Ovary (tissue), 9 donors: ENCODE results near the gene CEP57L1. TPM values are rescaled to one million over a fixed set of nuclear protein-coding genes. Genes with fewer than 3 reads are reported as not detected.

Source experiments
- DNase-seq, 5 donors: peaks; one replicate each; pipeline ENCODE4 v3.0.0-alpha.2; 2019 to 2020
- H3K27ac ChIP-seq, 2 donors: fragments of 200-600 bp; one replicate each; pipeline versions ENCODE4 v1.5.1 to v1.8.0; 2019 to 2022
- H3K27me3 ChIP-seq: fragments of 200-600 bp; one replicate; pipeline ENCODE4 v1.8.0; 2022
- H3K36me3 ChIP-seq: fragments of 200-600 bp; sonication (generic); one replicate; pipeline ENCODE4 v1.5.1; 2019
- H3K4me1 ChIP-seq: one replicate; pipeline ENCODE4 v1.8.1; 2013; ENCODE audit warnings: mild to moderate bottlenecking, moderate library complexity; ENCODE audit not compliant: insufficient read depth
- H3K4me3 ChIP-seq: fragments of 200-600 bp; sonication (generic); one replicate; pipeline ENCODE4 v1.5.1; 2017
- H3K9me3 ChIP-seq, 2 donors: fragments of 200-600 bp in 1 of 2; sonication (generic) in 1 of 2; one replicate each; pipeline versions ENCODE4 v1.5.1 to v1.8.1; 2013 to 2019; ENCODE audit warnings: mild to moderate bottlenecking in 1 of 2, moderate library complexity in 1 of 2
- CTCF ChIP-seq, 3 donors: fragments of 450-650 bp in 2 of 3; fragments of 200-600 bp in 1 of 3; IDR thresholded peaks; one replicate each; pipeline versions ENCODE4 v1.5.1 to v1.8.0; 2016 to 2022; ENCODE audit warnings: antibody characterized with exemption in 3 of 3, mild to moderate bottlenecking in 1 of 3
- EP300 ChIP-seq: sonication (generic); formaldehyde crosslinking; IDR thresholded peaks from one replicate; pipeline ENCODE4 v1.6.1; 2017; ENCODE audit warnings: antibody characterized with exemption
- POLR2A ChIP-seq: fragments of 450-650 bp; IDR thresholded peaks from one replicate; pipeline ENCODE4 v1.6.1; 2017; ENCODE audit warnings: antibody characterized with exemption, mild to moderate bottlenecking, moderate library complexity
- WGBS, 3 donors: extraction: QIAGEN DNeasy Blood & Tissue Kit in 1 of 3; methylation state at CpG; one replicate each; pipeline versions ENCODE4 v1.1.5 to v1.1.7; 2013 to 2017; 5-methylcytosine and 5-hydroxymethylcytosine counted together
- intact Hi-C, 4 donors: fragments of 100-400 bp; cut with DNase I; formaldehyde crosslinking; loops; one replicate each; pipeline versions ENCODE4 v1.11.0 to v1.15.1; 2022 to 2023
- polyA plus RNA-seq, 2 donors: library from polyadenylated mRNA; stranded (reverse); fragments of 200-250 nt in 1 of 2; fragments of 350-450 nt in 1 of 2; fragmentation: Illumina TruSeq in 1 of 2; extraction: RNeasy Lipid Tissue Mini Kit (QIAGEN cat#74804) in 1 of 2; gene quantifications; one replicate each; pipeline ENCODE4 v1.2.3, GENCODE V29; 2013 to 2014
- total RNA-seq, 7 donors: library from RNA; depleted of rRNA in 2 of 7; stranded (reverse); fragments of >200 nt in 2 of 7; fragmentation: NEBNext Ultra II Directional in 3 of 7; extraction: Animal tissue kit (Norgen Biotek cat#: 25700) in 3 of 7; gene quantifications; one replicate each; pipeline versions ENCODE4 v1.1.0 to v1.2.4, GENCODE V29; 2016 to 2023
- donor health status: DM: no; HTN: no; CAD: no; lungs with moderate emphysema.
- donor health status: DM: no; HTN: no; CAD: no.
- donor health status: Bipolar disorder and iron deficiency.
- donor health status: DM: yes; HTN: yes; CAD: no.
- donor health status: DM: no; HTN: no; CAD: no.
- donor health status: DM: yes; HTN: yes; CAD: no.

CEP57L1 gene
- total and polyA plus RNA-seq, 9 donors = 4.9 to 12.6 (median 9.2) TPM

DNA sequence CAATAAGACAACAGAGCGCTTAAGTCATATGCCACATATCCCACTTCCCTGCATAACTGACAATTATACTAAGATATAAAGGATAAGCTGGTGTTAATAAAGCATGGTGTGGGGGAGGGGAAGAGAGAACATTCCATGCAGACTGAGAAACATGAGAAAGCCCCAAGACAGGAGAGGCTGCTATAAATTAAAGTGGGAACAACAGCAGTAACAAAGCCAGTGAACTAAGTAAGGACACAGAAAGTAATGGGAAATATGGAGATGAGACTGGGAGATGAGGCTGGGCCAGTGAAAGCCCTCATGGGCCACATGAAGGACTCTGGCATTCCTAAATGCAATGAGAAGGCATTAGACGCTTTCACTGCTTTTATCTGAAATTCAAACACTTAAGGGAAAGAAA, 42.0 kb upstream of the CEP57L1 start:
- Histone ChIP-seq H3K9me3 (no peaks in the 10 kb centered on the region), H3K4me1 (no peaks in the 10 kb centered on the region), H3K27me3 (no peaks in the 10 kb centered on the region), H3K36me3 (no peaks in the 10 kb centered on the region), H3K27ac (no peak overlapping the region), H3K4me3 (no peak overlapping the region)
- intact Hi-C loops = loop anchor here in 1 of 4 donors (10.0 kb wide), 1 partner anchor 49 kb away; no protein-coding TSS in a partner anchor
- no peak for DNase-seq
- no peak for TF ChIP-seq CTCF (IDR thresholded peaks at IDR 0.05)
- TF ChIP-seq EP300 = no peak
- no peak for TF ChIP-seq POLR2A
- WGBS, 3 donors = 89 to 92% (median 91%) methylated on average over 2 of the region's 2 CpGs

GRCh38 chr6:109055771-109056235, 39.5 kb upstream of the CEP57L1 start:
- peaks cover 2% of the 10 kb centered on the region for H3K4me1 ChIP-seq

DNA sequence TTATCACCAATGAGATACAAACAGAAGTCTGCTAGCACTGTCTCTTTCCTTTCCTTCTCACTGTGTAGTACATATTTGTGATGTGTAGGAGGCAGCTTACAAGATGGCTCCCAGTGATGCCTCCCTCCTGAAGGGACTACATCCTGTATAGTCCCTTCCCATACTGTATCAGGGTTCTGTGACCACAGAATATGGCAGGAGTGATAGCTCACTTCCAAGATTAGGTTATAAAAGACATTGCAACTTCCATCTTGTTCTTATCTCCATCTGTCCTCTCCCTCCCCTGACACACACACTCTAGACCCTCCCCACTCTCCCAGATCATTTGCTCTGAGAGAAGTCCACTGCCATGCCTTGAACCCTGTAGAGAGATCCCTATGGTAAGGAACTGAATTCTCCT, 38.6 kb upstream of the CEP57L1 start:
- peaks cover 2% of the 10 kb centered on the region for H3K4me1 ChIP-seq
- no peaks in the 10 kb centered on the region for H3K9me3 ChIP-seq
- no peak for TF ChIP-seq CTCF (IDR thresholded peaks at IDR 0.05)
- TF ChIP-seq EP300 = no peak
- no peak for TF ChIP-seq POLR2A
- no peak overlapping the region for H3K4me3 ChIP-seq
- no peaks in the 10 kb centered on the region for H3K36me3 ChIP-seq
- no peaks in the 10 kb centered on the region for H3K27me3 ChIP-seq
- no peak overlapping the region for H3K27ac ChIP-seq
- no peak for DNase-seq
- intact Hi-C loops = loop anchor here in 1 of 4 donors (10.0 kb wide), 1 partner anchor 52 kb away; no protein-coding TSS in a partner anchor

More at GRCh38 chr6:109055771-109056235, 39.5 kb upstream of the CEP57L1 start:
- no peak for DNase-seq
- no peaks in the 10 kb centered on the region for H3K27me3 ChIP-seq
- no peak overlapping the region for H3K4me3 ChIP-seq
- WGBS, 3 donors = 67 to 80% (median 67%) methylated on average over 1 of the region's 1 CpG
- no peaks in the 10 kb centered on the region for H3K36me3 ChIP-seq
- TF ChIP-seq EP300 (no peak), CTCF (IDR thresholded peaks at IDR 0.05) (no peak), POLR2A (no peak)
- H3K27ac ChIP-seq = no peak overlapping the region
- H3K9me3 ChIP-seq = no peaks in the 10 kb centered on the region
- intact Hi-C loops = loop anchor here in 1 of 4 donors (10.0 kb wide), 1 partner anchor 51 kb away; no protein-coding TSS in a partner anchor

DNA sequence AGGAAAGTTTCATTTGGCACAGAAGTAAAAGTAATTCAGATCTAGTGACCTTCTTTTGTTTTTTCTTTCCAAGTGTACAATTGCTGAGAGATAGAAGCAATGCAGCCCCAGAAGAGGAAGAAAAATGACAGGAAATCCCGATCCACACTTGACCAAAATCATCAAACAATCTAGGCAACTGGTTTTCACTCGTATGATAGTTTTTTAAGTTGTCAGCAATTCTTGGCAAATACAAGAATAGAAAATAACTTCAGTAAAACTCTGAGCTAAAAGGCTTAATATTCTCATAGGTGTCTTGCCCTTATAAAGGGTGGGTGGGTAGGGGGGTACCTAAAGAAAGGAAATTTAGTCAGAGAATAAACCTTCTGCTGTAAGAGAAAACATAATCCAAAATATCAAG, 36.7 kb upstream of the CEP57L1 start:
- Histone ChIP-seq H3K36me3 (no peaks in the 10 kb centered on the region), H3K27me3 (no peaks in the 10 kb centered on the region), H3K4me1 (peaks cover 2% of the 10 kb centered on the region), H3K9me3 (no peaks in the 10 kb centered on the region), H3K27ac (no peak overlapping the region), H3K4me3 (no peak overlapping the region)
- WGBS, 3 donors = 41 to 54% (median 44%) methylated on average over 2 of the region's 2 CpGs
- intact Hi-C loops = loop anchor here in 1 of 4 donors (10.0 kb wide), 1 partner anchor 54 kb away; no protein-coding TSS in a partner anchor
- TF ChIP-seq CTCF (IDR thresholded peaks at IDR 0.05) = no peak
- TF ChIP-seq EP300 = no peak
- no peak for TF ChIP-seq POLR2A
- no peak for DNase-seq
